HG03558 (cell line): ENCODE results near the gene NAA11.

ENCODE experiments used
- ATAC-seq: cut with Tn5 transposase; IDR thresholded peaks from one replicate; pipeline ENCODE4 v1.9.1; 2021; ENCODE audit warnings: moderate number of reproducible peaks; ENCODE audit not compliant: unreplicated experiment; ENCODE audit errors: extremely low read depth

Gene NAA11

DNA sequence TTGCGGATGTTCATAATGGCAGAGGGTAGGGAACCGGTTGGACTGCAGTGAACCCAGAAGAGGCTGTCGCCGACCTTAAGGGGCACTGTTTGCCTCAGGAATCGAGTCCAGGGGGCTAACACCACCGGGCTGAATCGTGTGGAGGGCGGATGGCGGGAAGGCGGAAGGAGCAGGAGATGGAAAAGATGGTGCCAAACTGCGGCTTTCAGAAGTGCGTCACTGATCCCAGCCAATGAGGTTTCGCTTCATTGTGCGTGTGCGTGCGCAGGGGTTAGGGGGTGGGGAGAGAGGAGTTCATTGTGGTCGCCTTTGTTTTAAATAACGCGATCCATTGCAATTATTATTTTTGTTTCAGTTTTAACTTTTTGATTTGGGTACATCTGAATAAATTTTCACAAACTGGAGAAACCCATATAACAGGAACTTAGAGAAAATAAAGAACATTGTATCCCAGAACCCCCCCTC lies at the start of gene NAA11:
Gene NAA11, minus strand, starts transcription at position 198 of the 465 bp plus-strand sequence. Its CDS starts 184 bp downstream, at position 14.
- ATAC-seq: no peak

DNA sequence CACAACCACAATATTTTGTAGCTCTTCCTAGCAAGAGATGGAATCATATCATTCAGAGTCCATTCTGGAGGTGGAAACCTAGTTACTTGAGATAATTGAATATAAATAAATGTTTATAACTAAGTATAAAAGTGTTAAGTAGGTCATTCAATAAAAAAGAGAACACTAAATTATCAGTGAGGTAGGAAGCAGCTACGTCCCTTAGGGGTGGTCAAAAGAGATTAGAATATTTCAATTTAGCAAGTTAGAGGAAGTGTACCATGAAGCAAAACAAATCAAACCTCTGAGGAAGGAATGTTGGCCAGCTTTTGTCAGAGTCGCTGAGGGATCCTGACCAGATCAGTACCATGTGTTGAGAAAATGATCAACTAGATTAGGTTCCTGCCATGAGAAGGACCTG lies 44.2 kb upstream of the NAA11 start:
- ATAC-seq: no peak

DNA sequence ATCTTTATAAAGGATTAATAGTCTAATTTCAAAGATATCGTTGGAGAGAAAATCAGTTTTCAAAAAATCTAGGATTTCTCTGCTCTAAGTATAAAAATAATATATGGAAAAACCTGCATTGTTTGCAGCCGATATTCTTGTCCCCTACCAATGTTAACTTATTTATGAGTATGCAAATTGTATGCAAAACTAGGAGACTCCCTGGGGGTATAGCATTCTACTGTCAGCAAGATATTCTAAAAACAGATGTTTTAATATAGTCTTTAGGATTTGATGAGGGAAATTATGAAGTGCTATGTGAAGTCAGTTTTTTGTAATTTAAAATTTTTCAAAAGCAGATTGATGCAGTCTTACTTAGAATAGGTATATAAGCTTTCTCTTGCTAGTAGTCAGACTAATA lies 41.2 kb upstream of the NAA11 start:
- no peak for ATAC-seq

DNA sequence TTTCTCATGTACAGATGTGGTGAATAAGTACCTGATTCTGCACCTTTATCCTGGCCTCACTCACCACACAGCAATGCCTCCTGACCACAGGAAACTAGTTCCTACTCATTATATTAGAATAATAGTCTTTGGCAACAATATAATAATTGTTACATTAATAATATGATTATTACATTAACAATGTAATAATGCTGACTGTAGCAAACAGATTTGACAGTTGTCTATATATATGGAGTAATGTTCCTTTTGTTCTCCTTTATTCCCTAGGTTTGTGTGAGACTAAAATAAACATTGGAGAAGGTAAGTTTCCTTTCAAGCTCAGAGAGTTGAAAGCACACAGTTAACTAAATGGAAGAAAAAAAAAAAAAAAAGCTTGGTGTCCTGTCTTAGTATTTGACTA lies 40.6 kb upstream of the NAA11 start:
- no peak for ATAC-seq

DNA sequence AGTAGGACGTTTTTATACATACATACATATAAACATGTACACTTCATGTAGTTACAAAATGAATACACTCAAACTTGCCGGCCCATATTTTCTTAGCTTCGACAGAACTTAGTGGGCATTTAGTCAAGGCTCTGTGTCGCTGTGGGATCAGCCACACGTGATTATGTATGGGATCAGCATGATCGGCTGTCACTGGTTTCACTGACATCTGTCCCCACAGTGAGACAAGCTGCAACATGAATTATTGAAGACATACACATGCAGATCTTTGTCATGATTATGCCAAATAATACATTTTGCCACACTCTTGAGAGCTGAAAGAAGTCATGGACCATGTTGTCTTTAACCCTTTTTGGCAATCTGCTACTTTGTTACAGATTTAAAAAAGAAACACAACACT lies 38.2 kb upstream of the NAA11 start:
- no peak for ATAC-seq

DNA sequence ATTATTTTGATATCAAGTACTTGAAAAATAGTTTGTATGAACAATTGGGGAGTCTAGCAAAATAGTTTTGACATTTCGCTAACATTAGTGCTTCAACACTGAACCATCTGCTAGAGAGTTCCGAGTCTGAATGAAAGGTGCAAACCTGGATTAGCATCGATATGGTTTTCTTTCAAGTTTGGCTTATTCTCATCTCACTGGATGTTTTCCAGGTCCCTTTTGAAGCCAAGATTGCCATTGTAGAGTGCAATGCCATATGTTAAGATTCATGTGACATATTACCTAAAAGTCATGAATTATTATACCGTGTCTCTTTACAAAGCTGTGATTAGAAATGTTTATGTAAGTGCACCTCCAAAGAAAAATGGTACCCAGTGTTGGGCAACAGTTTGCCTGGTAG lies 36.8 kb upstream of the NAA11 start:
- no peak for ATAC-seq

DNA sequence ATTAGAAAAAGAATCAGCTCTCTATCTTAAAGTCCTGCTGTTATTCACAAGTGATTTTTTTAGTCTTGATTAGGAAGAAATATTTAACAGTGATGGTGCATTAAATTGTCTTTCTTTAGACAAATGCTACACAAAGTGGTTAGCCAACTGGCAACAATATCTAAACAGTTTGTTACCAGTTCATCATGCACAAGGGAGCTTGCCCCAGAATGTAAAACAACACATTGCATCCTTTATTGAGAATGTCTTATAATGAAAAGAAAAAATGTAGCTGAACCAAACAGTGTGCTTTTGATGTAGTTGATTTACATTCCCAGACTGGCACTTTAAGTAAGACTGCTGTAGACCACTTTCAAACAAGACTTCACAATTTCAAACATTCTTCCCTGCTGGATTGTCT lies 34.1 kb upstream of the NAA11 start:
- ATAC-seq: no peak

DNA sequence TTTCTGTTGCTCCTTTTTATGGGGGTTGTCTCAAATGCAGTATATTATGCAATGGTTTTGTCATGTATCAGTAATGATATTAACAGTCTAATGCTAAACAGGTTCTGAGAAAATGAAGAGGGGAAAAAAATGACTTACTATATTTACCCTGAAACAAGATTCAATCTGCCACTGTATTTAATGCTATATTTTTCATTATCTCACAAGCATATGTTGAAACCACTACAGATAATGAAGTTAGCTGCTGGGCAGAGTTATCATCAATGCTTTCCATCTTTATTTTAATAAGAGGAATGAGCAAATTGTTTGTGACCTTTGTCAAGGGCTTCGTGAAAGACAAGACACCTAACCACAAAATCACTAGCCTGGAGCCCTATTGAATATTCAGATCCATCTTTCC lies 32.6 kb upstream of the NAA11 start:
- ATAC-seq: no peak

DNA sequence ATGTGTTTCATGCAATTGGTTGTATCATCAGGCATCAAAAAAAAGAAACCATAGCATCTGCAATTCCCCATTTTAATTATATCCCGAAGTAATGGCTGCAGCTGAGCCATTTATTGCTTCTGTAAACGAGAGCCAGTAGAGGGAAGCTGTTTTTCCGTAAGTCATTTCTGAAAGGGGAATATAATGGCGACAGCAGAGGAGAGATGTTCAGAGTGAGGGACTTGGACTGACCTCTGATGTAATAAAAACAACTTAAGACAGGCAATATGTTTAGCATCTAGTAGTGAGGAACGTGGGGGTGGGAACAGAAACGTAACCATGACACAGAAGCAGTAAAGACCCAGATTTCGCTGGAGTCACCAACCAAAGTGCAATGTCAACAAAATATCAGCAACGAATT lies 31.5 kb upstream of the NAA11 start:
- no peak for ATAC-seq

DNA sequence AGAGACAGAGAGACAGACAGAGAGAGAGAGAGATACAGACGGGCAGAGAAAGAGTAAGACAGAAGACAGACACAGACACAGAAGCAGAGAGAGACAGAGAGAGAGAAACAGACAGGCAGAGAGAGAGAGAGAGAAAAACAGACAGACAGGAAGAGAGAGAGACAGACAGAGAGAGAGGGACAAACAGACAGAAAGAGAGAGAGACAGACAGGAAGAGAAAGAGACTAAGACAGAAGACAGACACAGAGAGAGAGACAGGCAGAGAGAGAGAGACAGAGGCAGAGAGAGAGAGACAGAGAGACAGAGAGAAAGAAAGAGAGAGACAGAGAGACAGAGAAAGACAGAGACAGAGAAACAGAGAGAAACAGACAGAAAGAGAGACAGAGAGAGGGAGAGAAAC lies 27.2 kb upstream of the NAA11 start:
- no peak for ATAC-seq

DNA sequence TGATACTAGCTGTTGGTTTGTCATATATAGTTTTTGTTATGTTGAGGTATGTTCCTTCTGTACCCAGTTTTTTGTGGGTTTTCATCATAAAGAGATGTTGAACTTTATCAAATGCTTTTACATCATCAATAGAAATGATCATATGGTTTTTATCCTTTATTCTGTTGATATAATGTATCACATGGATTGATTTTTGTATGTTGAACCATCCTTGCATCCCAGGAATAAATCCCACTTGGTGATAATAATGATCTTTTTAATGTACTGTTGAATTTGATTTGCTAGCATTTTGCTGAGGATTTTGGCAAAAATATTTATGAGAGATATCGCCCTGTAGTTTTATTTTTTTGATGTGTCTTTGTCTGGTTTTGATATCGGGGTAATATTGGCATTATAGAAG lies 22.5 kb upstream of the NAA11 start:
- ATAC-seq: no peak

DNA sequence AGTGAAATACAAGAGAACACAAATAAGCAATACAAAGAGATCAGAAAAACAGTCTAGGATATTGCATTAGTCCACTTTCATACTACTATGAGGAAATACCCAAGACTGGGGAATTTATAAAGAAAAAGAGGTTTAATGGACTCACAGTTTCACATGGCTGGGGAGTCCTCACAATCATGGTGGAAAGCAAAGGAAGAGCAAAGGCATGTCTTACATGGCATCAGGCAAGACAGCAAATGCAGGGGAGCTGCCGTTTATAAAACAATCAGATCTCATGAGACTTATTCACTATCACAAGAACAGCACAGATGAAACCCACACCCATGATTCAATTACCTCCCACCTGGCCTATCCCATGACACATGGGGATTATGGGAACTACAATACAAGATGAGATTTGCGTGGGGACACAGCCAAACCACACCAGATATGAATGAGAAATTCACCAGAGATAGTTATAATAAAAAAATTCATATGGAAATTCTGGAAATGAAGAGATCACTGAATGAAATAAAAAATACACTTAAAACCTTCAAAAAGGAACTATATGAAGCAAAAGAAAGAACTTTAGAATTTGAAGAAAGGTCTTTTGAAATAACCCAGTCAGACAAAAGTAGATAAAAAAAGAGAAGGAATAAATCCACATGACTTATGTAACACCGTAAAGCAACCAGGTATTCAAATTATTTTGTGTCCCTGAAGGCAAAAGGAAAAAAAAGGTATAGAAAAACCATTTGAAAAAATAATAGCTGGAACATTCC lies 16.2 kb upstream of the NAA11 start:
- no peak for ATAC-seq

DNA sequence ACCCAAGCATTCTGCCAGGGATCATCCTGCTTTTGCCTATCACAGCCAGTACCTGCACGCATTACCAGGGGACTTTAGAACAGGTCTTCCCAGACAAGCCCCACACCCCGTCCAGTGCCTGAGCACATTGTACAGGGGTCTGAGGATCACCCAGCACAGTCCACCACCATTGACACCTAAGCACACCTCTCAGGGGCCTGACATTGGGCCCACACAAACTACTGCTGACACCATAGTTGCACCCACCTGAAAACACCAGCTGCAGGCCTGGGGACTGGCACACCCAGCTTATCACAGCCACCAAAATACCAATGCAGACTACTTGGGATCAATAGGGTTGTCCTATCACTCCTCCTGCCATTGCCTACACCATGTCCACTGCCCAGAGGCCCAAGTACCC lies 14.7 kb upstream of the NAA11 start:
- ATAC-seq: no peak

DNA sequence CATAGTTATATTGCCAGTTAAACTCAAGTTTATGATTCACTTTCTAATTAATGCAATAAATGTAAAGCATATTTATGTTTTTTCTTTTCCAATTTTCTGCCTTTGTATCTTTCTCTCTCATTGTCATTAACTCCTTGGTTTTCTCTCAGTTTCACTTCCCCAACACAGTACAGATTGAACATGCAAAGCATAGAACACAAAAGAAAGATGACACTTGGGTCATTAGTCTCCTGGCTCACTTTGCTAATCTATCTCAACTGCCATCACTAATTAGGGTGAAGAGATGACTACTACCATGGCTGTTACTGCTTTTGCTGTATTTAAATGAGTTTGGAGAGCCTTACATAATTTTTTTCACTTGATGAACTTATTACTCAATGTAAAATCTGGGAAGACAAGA lies 12.3 kb upstream of the NAA11 start:
- ATAC-seq: no peak

DNA sequence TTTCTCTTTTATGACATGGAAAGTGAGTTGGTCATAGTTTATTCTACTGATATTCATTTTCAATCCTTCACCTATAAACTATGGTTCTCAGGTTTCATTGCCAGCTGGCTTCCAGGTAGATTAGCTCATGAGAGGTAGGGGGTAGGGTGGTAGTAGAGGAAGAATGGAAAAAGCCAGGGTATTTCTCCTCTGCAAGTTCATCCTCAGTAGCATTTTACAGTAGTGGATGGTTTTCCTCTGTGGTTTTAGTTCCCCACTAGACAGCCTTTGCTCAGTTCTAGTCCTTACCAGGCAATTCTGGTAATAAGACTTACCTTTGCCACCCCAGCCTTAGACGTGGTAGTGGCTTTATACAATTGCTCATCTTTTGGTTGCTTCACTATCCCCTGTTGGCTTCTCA lies 8.9 kb upstream of the NAA11 start:
- no peak for ATAC-seq

DNA sequence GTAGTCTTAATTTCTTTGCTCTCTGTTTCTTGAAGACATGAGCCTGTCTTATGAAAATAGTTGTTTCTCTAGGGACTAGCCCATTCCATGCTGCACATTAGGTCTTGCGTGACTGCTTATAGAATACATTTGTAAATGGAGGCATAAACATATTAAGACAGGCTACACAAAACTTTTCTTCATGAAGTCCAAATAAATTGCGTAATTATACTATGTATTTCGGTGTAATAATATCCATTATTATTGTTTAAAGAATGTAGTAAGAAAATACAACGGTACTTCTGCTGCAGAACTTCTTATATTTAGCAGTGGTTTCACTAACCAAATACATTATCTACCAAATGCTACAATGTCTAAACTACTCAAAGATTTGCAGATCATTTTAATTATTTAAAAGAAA lies 8.5 kb upstream of the NAA11 start:
- ATAC-seq: no peak

DNA sequence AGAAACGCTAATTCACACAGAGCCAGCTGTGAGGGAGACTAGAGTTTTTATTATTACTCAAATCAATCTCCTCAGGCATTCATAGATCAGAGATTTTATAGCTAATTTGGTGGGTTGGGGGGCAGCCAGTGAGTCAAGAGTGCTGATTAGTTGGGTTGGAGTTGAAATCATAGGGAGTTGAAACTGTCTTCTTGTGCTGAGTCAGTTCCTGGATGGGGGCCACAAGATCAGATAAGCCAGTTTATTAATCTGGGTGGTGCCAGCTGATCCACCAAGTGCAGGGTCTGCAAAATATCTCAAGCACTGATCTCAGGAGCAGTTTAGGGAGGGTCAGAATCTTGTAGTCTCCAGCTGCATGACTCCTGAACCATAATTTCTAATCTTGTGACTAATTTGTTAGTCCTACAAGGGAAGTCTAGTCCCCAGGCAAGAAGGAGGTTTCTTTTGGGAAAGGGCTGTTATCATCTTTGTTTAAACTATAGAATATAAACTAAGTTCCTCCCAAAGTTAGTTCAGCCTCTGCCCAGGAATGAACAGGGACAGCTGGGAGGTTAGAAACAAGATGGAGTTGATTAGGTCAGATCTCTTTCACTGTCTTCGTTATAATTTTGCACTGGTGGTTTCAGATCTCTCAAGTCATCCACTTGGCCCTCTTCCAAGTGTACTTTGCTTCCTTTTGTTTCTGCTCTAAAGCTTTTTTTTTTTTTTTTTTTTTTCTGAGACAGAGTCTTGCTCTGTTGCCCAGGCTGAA lies 5.4 kb upstream of the NAA11 start:
- no peak for ATAC-seq

DNA sequence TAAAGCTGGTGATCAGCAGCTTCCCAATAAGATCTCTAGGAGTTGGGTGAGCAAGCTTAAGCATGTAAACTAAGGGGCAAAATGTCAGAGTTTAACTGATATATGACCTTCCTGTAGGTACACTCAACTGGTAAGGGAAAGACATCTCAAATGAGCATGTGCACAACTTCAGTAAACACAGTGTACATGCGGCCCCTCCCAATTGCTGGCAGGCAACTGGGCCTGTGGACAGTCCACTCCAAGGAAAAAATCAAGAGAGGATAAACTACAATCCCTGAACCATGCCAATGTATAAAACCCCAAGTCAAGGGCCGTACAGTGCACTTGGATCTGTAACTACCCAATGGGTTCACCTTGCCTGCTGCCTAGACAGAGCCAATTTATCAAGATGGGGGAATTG lies 4.9 kb upstream of the NAA11 start:
- ATAC-seq: no peak

DNA sequence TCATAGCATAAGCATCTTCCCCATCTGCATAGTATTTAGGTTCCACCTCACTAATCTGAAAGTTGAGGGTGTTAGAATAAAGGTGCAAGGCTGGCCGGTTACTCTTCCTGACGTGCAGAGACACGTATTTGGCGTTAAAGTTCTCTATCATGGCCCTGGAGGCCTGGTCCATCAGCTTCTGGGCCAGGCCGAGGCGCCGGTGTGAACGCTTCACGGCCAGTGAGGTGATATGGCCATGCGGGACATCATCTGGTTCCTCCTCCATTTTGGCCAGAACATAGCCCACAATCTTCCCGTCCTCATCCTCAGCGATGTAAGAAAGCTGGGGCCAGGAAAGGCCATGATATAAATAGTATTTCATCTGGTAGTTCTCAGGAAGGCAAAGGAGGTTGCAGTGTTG lies 425 bp downstream of the NAA11 start:
- ATAC-seq: no peak

DNA sequence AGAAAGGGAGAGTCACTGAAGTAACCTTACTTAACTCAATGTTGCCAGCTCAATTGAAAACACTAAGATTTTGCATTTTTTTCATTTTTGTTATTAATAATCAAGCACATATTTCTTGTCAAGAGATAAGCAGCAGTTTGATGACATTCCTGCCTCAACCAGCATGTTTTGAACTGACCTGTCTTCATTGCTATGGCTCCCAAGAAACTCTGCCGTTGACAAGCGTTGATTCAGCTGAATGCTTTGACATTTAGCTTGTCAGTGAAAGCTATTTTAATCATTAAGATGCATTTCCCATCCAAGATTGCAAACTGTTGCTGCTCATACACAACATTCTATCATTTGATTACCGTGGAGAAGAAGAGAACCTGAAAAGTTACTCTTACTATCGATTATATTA lies 5.9 kb downstream of the NAA11 start:
- ATAC-seq: no peak

DNA sequence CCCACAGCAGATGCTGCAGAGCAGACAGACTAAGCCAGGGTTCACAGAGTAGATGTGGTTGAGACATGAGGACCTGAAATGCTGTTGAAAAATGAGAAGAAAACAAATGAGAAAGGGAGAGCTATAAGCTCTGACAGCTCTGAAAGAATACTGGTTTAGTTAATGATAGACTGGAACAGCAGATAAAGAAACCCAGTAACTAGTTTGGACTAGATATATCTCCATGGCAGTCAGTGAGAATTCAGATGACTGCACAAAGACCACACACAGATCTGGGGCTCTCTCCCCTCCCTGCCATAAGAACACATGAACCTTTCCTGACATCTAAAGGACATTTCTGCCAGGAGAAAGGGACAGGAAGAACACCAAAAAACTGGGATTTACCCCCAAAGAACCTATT lies 8.2 kb downstream of the NAA11 start:
- no peak for ATAC-seq

DNA sequence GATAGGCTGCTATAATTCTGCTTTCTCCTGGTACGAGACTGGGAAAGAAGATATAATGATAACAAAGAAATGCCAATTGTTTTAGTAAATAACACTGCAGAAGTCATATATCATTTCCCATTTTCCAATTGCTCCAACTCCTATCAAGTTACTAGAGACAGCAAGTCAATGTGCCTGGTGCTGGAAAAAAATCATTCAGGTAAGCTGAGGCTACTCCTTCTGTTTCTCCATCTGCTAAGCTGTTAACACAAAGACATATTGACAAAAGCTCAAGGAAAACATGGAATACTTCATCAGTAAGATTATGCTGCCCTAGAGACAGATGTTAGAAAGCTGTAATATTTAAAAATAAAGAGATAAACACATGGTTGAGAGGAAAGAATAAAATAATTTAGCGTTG lies 10.0 kb downstream of the NAA11 start:
- ATAC-seq: no peak
